H1 (cell line): Measurements from ENCODE around the gene SRSF7. TPM values are rescaled to one million over a fixed set of nuclear protein-coding genes. Genes with fewer than 3 reads are reported as not detected.
A peak's percentile ranks its signal among the peaks of the same experiment; 100 is the strongest.

Experiments used
- CTCF ChIA-PET: fragments of 300-600 bp; sonication (Branson Sonifier 250); formaldehyde crosslinking; loops from one replicate; lab custom pipeline; 2021; ENCODE audit not compliant: partially characterized antibody; lab: Charles Lee
- POLR2A ChIA-PET: fragments of 300-600 bp; sonication (Branson Sonifier 250); formaldehyde crosslinking; loops from one replicate; lab custom pipeline; 2021; ENCODE audit warnings: inconsistent platforms; ENCODE audit not compliant: partially characterized antibody; lab: Charles Lee
- DNase-seq, 2 experiments: peaks; one replicate each; pipeline versions ENCODE4 v3.0.0 to v3.0.0-alpha.2; 2010 to 2022; ENCODE audit warnings: low spot score in 2 of 2, low read depth in 1 of 2, mixed read lengths in 1 of 2
- FAIRE-seq: peaks from 2 replicates; lab custom pipeline; 2011; peaks lifted over from hg19 to GRCh38; lab: Jason Lieb, UNC
- H2AFZ ChIP-seq: 2 replicates; pipeline ENCODE4 v1.8.1; 2012; ENCODE audit warnings: low read length, inconsistent platforms
- H2AK5ac ChIP-seq: 2 replicates; pipeline ENCODE4 v1.6.1; 2013; ENCODE audit warnings: low read depth, low read length
- H2BK120ac ChIP-seq: replicated peaks from 2 replicates; pipeline ENCODE3; 2013; ENCODE audit warnings: low read depth, low read length, inconsistent platforms
- H2BK12ac ChIP-seq: 2 replicates; pipeline ENCODE4 v1.6.1; 2013; ENCODE audit warnings: low read depth, low read length
- H2BK15ac ChIP-seq: 2 replicates; pipeline ENCODE4 v1.6.1; 2013; ENCODE audit warnings: low read length
- H2BK20ac ChIP-seq: 2 replicates; pipeline ENCODE4 v1.6.1; 2013; ENCODE audit warnings: low read length
- H2BK5ac ChIP-seq: 2 replicates; pipeline ENCODE4 v1.6.1; 2013; ENCODE audit warnings: low read depth, low read length
- H3K14ac ChIP-seq: 2 replicates; pipeline ENCODE4 v1.6.1; 2013; ENCODE audit warnings: inconsistent platforms; ENCODE audit not compliant: insufficient read length
- H3K18ac ChIP-seq: 2 replicates; pipeline ENCODE4 v1.6.1; 2013; ENCODE audit warnings: low read length; ENCODE audit errors: extremely low read depth
- H3K23ac ChIP-seq: 2 replicates; pipeline ENCODE4 v1.6.1; 2013; ENCODE audit warnings: inconsistent platforms; ENCODE audit not compliant: insufficient read length
- H3K23me2 ChIP-seq: 2 replicates; pipeline ENCODE4 v1.6.1; 2013; ENCODE audit warnings: low read depth, low read length
- H3K27ac ChIP-seq: 2 replicates; pipeline ENCODE4 v1.6.1; 2011; ENCODE audit warnings: low read depth, low read length, inconsistent platforms
- H3K27me3 ChIP-seq, 4 experiments: replicated peaks in 1 of 4; 1 replicate in 1 of 4; 2 replicates in 3 of 4; pipeline versions ENCODE4 v1.6.1 to v1.8.1; 2011 to 2013; ENCODE audit warnings: low read length in 3 of 4, mild to moderate bottlenecking in 3 of 4, inconsistent platforms in 2 of 4, mixed read lengths in 2 of 4, moderate library complexity in 1 of 4; ENCODE audit not compliant: control insufficient read depth in 3 of 4, insufficient read depth in 3 of 4; ENCODE audit errors: extremely low read depth in 1 of 4
- H3K36me3 ChIP-seq, 4 experiments: 2 replicates each; pipeline versions ENCODE4 v1.6.1 to v1.8.1; 2011 to 2013; ENCODE audit warnings: mild to moderate bottlenecking in 4 of 4, low read length in 3 of 4, moderate library complexity in 2 of 4, control low read depth in 1 of 4, inconsistent platforms in 1 of 4; ENCODE audit not compliant: insufficient read depth in 4 of 4, control insufficient read depth in 2 of 4
- H3K4ac ChIP-seq: replicated peaks from 2 replicates; pipeline ENCODE3; 2013; ENCODE audit warnings: low read length, low read depth, mixed read lengths, inconsistent platforms; ENCODE audit not compliant: insufficient read length
- H3K4me1 ChIP-seq, 4 experiments: replicated peaks in 1 of 4; 1 replicate in 1 of 4; 2 replicates in 3 of 4; pipeline versions ENCODE4 v1.6.1 to v1.8.1; 2011 to 2013; ENCODE audit warnings: low read length in 3 of 4, inconsistent platforms in 2 of 4, mixed read lengths in 1 of 4; ENCODE audit not compliant: insufficient read depth in 4 of 4, control insufficient read depth in 3 of 4
- H3K4me2 ChIP-seq, 2 experiments: 2 replicates each; pipeline versions ENCODE4 v1.6.1 to v1.8.1; 2011 to 2013; ENCODE audit warnings: low read depth in 2 of 2, low read length in 2 of 2, control low read depth in 1 of 2, inconsistent platforms in 1 of 2, mild to moderate bottlenecking in 1 of 2; ENCODE audit not compliant: insufficient read depth in 1 of 2
- H3K4me3 ChIP-seq, 4 experiments: fragments of 200-600, 300-600 bp in 1 of 4; sonication (generic), shearing (Covaris generic), sonication (Bioruptor Twin) in 1 of 4; 2 replicates each; pipeline versions ENCODE4 v1.5.1 to v1.8.1; 2011 to 2016; ENCODE audit warnings: low read length in 4 of 4, low read depth in 3 of 4, control low read depth in 2 of 4, inconsistent platforms in 2 of 4, mild to moderate bottlenecking in 2 of 4, mixed read lengths in 1 of 4, moderate library complexity in 1 of 4; ENCODE audit not compliant: insufficient read depth in 2 of 4; ENCODE audit errors: extremely low read depth in 1 of 4
- H3K56ac ChIP-seq: replicated peaks from 2 replicates; pipeline ENCODE3; 2013; ENCODE audit warnings: low read depth, mild to moderate bottlenecking, mixed read lengths, low read length, inconsistent platforms; ENCODE audit not compliant: insufficient read length
- H3K79me1 ChIP-seq: 2 replicates; pipeline ENCODE4 v1.6.1; 2013; ENCODE audit warnings: low read depth, low read length, control low read depth
- H3K79me2 ChIP-seq, 2 experiments: 2 replicates each; pipeline versions ENCODE4 v1.6.1 to v1.8.1; 2012 to 2013; ENCODE audit warnings: low read length in 2 of 2, mild to moderate bottlenecking in 2 of 2, inconsistent platforms in 1 of 2; ENCODE audit not compliant: insufficient read depth in 2 of 2, control insufficient read depth in 1 of 2
- H3K9ac ChIP-seq, 4 experiments: replicated peaks in 1 of 4; 1 replicate in 1 of 4; 2 replicates in 3 of 4; pipeline versions ENCODE4 v1.6.1 to v1.8.1; 2011 to 2013; ENCODE audit warnings: low read depth in 3 of 4, low read length in 3 of 4, control low read depth in 2 of 4, mild to moderate bottlenecking in 2 of 4, moderate library complexity in 2 of 4, inconsistent platforms in 1 of 4; ENCODE audit errors: extremely low read depth in 1 of 4
- H3K9me3 ChIP-seq, 2 experiments: 2 replicates each; pipeline versions ENCODE4 v1.6.1 to v1.8.1; 2012 to 2013; ENCODE audit warnings: mild to moderate bottlenecking in 2 of 2, moderate library complexity in 2 of 2, control low read depth in 1 of 2, inconsistent platforms in 1 of 2, low read depth in 1 of 2, low read length in 1 of 2, mixed read lengths in 1 of 2; ENCODE audit not compliant: insufficient read depth in 2 of 2
- H4K20me1 ChIP-seq, 2 experiments: replicated peaks in 1 of 2; 2 replicates each; pipeline versions ENCODE3 to v1.8.1; 2011 to 2013; ENCODE audit warnings: inconsistent platforms in 2 of 2, low read length in 2 of 2, mild to moderate bottlenecking in 1 of 2; ENCODE audit not compliant: insufficient read depth in 2 of 2, control insufficient read depth in 1 of 2
- H4K5ac ChIP-seq: 2 replicates; pipeline ENCODE4 v1.6.1; 2013; ENCODE audit warnings: low read length, low read depth, mixed read lengths, inconsistent platforms; ENCODE audit not compliant: insufficient read length
- H4K8ac ChIP-seq: 2 replicates; pipeline ENCODE4 v1.8.0; 2013; ENCODE audit warnings: mild to moderate bottlenecking, moderate library complexity, low read length, inconsistent platforms; ENCODE audit not compliant: insufficient read depth; ENCODE audit errors: extremely low read depth
- H4K91ac ChIP-seq: replicated peaks from 2 replicates; pipeline ENCODE3; 2013; ENCODE audit warnings: low read length, mixed read lengths, inconsistent platforms; ENCODE audit not compliant: insufficient read length
- BACH1 ChIP-seq: IDR thresholded peaks from 2 replicates; pipeline ENCODE4 v1.6.1; 2012; ENCODE audit warnings: low read length, improper control_type of control experiment
- CTBP2 ChIP-seq: IDR thresholded peaks from 2 replicates; pipeline ENCODE4 v1.7.0; 2011; ENCODE audit warnings: borderline replicate concordance, mild to moderate bottlenecking, moderate library complexity, mixed read lengths, low read length; ENCODE audit not compliant: insufficient read depth, insufficient read length
- GABPA ChIP-seq: IDR thresholded peaks from 2 replicates; pipeline ENCODE4 v1.6.1; 2011; ENCODE audit warnings: mild to moderate bottlenecking, low read length, moderate library complexity, borderline replicate concordance; ENCODE audit not compliant: insufficient read depth
- JUND ChIP-seq: IDR thresholded peaks from 2 replicates; pipeline ENCODE4 v1.6.1; 2011; ENCODE audit warnings: mild to moderate bottlenecking, improper control_type of control experiment, low read length
- KDM4A ChIP-seq: IDR thresholded peaks from one replicate; pipeline ENCODE4 v1.7.1; 2012; ENCODE audit warnings: low read depth, mild to moderate bottlenecking, moderate library complexity, low read length, inconsistent platforms; ENCODE audit not compliant: severe bottlenecking
- MAFK ChIP-seq: IDR thresholded peaks from 2 replicates; pipeline ENCODE4 v1.6.1; 2012; ENCODE audit warnings: low read depth, mild to moderate bottlenecking, improper control_type of control experiment, low read length
- POLR2AphosphoS5 ChIP-seq: IDR thresholded peaks from 2 replicates; pipeline ENCODE4 v1.6.1; 2011; ENCODE audit warnings: low read depth, low read length
- RBBP5 ChIP-seq: IDR thresholded peaks from 2 replicates; pipeline ENCODE4 v1.7.1; 2012; ENCODE audit warnings: low read depth, mild to moderate bottlenecking, inconsistent platforms, low read length, moderate library complexity, borderline replicate concordance
- SUZ12 ChIP-seq: fragments of 200-600 bp; sonication (generic); IDR thresholded peaks from 2 replicates; pipeline ENCODE4 v1.6.1; 2012; ENCODE audit warnings: mild to moderate bottlenecking, inconsistent platforms, low read length, moderate library complexity, mixed read lengths
- TCF12 ChIP-seq: IDR thresholded peaks from 2 replicates; pipeline ENCODE4 v1.6.1; 2011; ENCODE audit warnings: low read depth, mild to moderate bottlenecking, low read length
- WGBS, 2 experiments: shearing (Covaris generic) in 1 of 2; methylation state at CpG; one replicate each; pipeline versions ENCODE4 v1.1.6 to v1.1.7; 2013 to 2015; ENCODE audit warnings: low lambda C conversion rate in 2 of 2, mixed read lengths in 2 of 2, inconsistent platforms in 1 of 2, low coverage in 1 of 2, missing lambda C conversion rate in 1 of 2; ENCODE audit not compliant: insufficient replicate concordance in 2 of 2, insufficient coverage in 1 of 2, insufficient read length in 1 of 2; ENCODE audit errors: extremely low coverage in 1 of 2, missing lambda C conversion rate in 1 of 2; 5-methylcytosine and 5-hydroxymethylcytosine counted together
- polyA plus RNA-seq, 7 experiments: library from polyadenylated mRNA; depleted of rRNA in 3 of 7; stranded (reverse) in 5 of 7; unstranded in 2 of 7; fragments of >200 nt in 5 of 7; fragments of 200-250 nt in 2 of 7; gene quantifications; 1 replicate in 5 of 7; 2 replicates in 1 of 7; 4 replicates in 1 of 7; pipeline versions ENCODE4 v1.2.1 to v1.2.3, GENCODE V29; 2011 to 2013; ENCODE audit warnings: missing spikeins in 2 of 7, mixed read lengths in 2 of 7
- total RNA-seq: library from RNA; stranded (reverse); fragmentation: NEBNext Ultra II Directional; extraction: Animal tissue kit (Norgen Biotek cat#: 25700); gene quantifications from 2 replicates; pipeline ENCODE4 v1.2.1, GENCODE V29; 2021

The SRSF7 gene
- total and polyA plus RNA-seq, 2 of the 8 experiments (the other 6 are each of a cell fraction or from before 2014, with no cell fraction given) = 370 to 415 TPM

DNA sequence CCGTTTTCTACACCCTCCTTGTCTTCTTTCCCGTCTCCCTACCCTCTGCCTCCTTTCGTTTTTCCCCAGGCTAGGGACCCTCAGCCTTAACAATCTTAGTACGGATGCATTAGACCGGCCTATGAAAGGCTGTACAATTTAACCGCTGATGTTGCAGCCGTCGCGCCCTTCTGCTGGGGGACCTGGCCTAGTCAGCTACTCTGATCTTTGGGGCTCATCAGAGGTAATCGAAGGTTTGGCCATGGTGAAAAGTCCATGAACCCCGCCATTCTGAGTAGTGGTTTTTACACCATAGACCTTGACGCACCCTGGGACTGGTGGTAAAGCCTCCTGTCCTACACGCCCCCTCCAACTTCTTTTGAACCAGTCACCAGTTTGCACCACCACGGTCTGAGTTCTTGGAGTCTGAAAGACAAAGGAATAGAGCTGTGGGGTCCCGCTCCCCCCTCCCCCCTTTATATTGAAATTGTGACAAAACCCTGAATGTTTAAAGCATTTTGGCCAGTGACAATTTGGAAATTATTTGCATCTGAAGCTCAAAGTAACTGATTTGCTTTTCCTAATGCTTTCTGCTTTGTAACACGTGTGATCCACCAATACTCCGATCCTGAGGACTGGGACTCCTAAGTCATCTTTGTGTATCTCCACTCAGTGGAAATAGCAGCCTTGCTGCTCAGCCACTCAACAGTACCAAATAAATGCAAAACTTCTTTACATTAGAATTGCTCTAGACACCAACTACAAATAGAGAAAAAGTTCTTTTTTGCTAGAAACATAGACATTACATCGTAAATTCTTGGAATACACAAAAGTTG is 642 bp upstream of the SRSF7 start:
- no peak overlapping the region for H2BK20ac ChIP-seq
- H3K56ac ChIP-seq = peak overlapping the region; percentile 7
- no peaks in the 10 kb centered on the region for H3K79me1 ChIP-seq
- 0 out of 2 replicates have a peak overlapping the region, but pooled peaks have one; percentile 6 for H2BK15ac ChIP-seq
- peaks cover 7% of the 10 kb centered on the region; the same call in 1 of the 2 replicates for H3K23me2 ChIP-seq
- peak overlapping the region; percentile 61 to 93 (median 89) for H3K9ac ChIP-seq
- peak overlapping the region; percentile 19; the same call in 1 of the 2 replicates for H2BK12ac ChIP-seq
- peaks cover 20 to 23% of the 10 kb centered on the region in 2 experiments for H4K20me1 ChIP-seq
- peaks cover 19 to 44% of the 10 kb centered on the region in 2 experiments for H3K79me2 ChIP-seq
- H2AFZ ChIP-seq = peak overlapping the region; percentile 38
- H4K5ac ChIP-seq = peak overlapping the region; percentile 73
- peak overlapping the region; percentile 100; the same call in 1 of the 2 replicates for H4K8ac ChIP-seq
- H3K4me3 ChIP-seq = peak overlapping the region; percentile 93 to 100 (median 97)
- no peaks in the 10 kb centered on the region for H3K27me3 ChIP-seq
- peak overlapping the region; percentile 88 for H2BK5ac ChIP-seq
- CTCF ChIA-PET = interaction anchor here (0.7 to 1.2 kb wide), 3 partner anchors 11 to 83 kb away, joined by 3 read pairs; no protein-coding TSS in a partner anchor
- DNase-seq (no peak), FAIRE-seq (no peak)
- peaks cover 23 to 33% (median 29%) of the 10 kb centered on the region in 4 experiments for H3K36me3 ChIP-seq
- POLR2A ChIA-PET = interaction anchor here (0.6 to 20.6 kb wide), 103 partner anchors 11 to 758 kb away, joined by 3 to 486 read pairs (median 5); partner anchors contain the start of genes CYP1B1, DHX57, GALM and GEMIN6
- peak overlapping the region; percentile 95 for H3K27ac ChIP-seq
- no peak overlapping the region for H3K23ac ChIP-seq
- peaks cover 0 to 8% (median 2%) of the 10 kb centered on the region in 4 experiments; a peak in 3 of 7 replicates for H3K4me1 ChIP-seq
- no peak overlapping the region for H3K14ac ChIP-seq
- peak overlapping the region; percentile 75 for H4K91ac ChIP-seq
- H2AK5ac ChIP-seq = no peak overlapping the region
- peak overlapping the region; percentile 8 for H2BK120ac ChIP-seq
- H3K18ac ChIP-seq = peak overlapping the region; percentile 72
- H3K4ac ChIP-seq = no peak overlapping the region
- 9% methylated on average over 18 of the region's 18 CpGs; no CpG with 5 or more reads in 1 of the 2 experiments for WGBS, 2 experiments
- H3K9me3 ChIP-seq = peaks cover 0 to 7% of the 10 kb centered on the region in 2 experiments; a peak in 1 of 4 replicates
- H3K4me2 ChIP-seq = peak overlapping the region; percentile 78 to 88
- TF ChIP-seq POLR2AphosphoS5 = no peak
- no peak for TF ChIP-seq JUND
- no peak for TF ChIP-seq BACH1
- peak; percentile 22 for TF ChIP-seq KDM4A
- no peak for TF ChIP-seq TCF12
- TF ChIP-seq SUZ12 = no peak
- 0 out of 2 replicates have a peak, but pooled peaks have one; percentile 5 for TF ChIP-seq RBBP5
- TF ChIP-seq MAFK = no peak
- peak; percentile 17 for TF ChIP-seq CTBP2
- no peak for TF ChIP-seq GABPA
